Brain pericyte (primary cell): ENCODE measurements around the gene NEK7.
"Not testable (repeated sequence)": the region's sequence is repeated elsewhere in the genome, so short reads cannot be mapped to it uniquely, and the experiment has no call there.

Experiments
- DNase-seq: peaks from one replicate; pipeline ENCODE4 v3.0.0-alpha.2; 2012; ENCODE audit warnings: low read depth, low spot score

NEK7 gene

GRCh38 chr1:198290089-198290683, 133.4 kb downstream of the NEK7 start:
- DNase-seq: no peak

- DNase-seq: no peak
These were observed 134.2 kb downstream of the NEK7 start for GRCh38 chr1:198291036-198291435.

DNA sequence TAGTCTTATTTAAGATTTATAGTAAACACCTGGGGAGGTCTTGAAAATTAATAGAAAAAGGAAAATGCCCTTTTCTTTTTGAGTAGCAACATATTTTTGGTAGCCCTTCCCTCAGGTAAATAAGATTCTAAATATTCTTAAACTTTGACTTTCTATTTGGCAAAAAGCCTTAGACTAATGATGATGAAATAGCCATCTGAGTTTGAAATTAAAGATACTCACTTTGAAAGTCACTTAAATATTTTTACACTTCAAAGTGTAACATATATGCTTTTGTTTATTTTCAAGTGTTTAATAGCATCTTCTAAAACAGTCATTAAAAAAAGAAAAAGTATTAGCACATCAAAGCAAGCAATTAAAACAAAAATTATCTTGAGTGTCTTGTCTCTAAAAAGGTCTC, 135.1 kb downstream of the NEK7 start:
- no peak for DNase-seq

GRCh38 chr1:198295225-198295624, 138.4 kb downstream of the NEK7 start:
- DNase-seq: no peak

DNA sequence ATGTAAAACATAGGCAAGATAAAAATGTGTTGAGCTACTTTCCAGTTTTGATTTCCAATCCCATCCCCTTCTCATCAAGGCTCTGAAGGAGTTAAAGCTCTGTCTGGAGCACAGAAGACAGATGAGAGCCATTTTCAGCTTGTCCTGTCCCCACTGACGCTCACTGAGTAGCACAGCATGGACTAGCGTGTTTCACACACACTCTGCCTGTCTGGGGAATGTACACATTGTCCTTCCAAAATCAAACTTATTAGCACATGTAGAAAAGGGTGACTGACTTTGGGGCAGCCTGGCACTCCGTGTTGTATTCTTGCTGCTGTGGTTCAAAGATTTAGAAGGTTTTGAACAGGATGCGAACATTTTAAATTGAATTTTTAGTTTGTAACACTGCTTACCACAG, 139.2 kb downstream of the NEK7 start:
- no peak for DNase-seq

DNA sequence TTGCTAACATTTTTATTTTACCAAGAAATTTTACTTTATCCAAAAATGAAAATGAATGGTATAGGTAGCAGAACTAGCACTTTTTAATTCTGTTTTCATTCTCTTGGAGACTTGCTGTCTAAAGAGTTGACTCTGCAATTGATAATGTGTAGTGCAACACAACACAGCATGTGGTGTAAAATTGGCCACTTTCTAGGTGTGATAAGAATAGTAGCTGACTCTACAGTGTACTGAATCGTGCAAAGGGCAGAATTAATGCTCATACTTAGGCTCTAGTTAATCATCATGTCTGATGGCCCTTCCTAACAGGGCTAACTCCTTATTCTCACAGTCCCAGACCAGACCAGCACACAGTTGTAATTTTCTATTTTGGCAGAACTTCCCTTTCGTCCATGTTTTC, 140.5 kb downstream of the NEK7 start:
- no peak for DNase-seq

- DNase-seq: no peak
These were observed 141.8 kb downstream of the NEK7 start for GRCh38 chr1:198298640-198299039.

DNA sequence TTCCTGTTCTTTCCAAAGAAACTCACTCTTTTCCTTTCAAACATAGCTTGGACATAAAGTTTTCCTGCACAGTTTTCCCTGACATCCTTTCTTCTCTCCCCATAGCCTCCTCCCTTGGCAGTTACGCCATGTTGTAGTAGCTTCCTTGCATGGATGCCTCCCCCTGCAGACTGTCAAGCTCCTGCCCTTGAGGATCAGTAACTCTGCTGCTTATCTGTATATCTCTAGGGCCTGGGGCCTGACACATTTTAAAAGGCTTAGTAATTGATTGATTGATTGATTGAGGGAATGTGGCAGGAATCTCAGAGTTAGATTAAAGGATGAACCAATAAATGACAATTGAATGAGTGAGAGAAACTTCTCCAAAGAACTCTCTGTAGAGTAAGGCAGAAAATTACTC, 143.7 kb downstream of the NEK7 start:
- DNase-seq: no peak

DNA sequence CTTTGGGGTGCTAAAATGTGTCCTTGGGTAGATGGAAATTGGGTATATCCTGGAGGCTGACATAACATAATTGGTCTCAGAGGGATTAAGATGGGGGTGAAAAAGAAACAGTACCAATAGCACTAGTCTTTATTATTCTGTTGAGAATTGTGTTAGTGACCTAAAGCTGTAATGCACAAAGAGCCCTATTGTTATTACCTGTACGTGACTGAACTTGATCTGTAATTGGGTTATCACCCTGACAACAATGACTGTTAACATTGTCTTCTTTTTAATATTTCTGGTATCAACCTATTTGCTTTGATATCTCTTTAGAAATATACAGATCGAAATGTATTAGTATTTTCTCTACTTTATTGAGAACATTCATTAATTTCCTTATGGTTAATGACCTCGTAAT, 147.6 kb downstream of the NEK7 start:
- no peak for DNase-seq

- not testable (repeated sequence) for DNase-seq
These were observed 158.0 kb downstream of the NEK7 start for GRCh38 chr1:198314817-198315216.

DNA sequence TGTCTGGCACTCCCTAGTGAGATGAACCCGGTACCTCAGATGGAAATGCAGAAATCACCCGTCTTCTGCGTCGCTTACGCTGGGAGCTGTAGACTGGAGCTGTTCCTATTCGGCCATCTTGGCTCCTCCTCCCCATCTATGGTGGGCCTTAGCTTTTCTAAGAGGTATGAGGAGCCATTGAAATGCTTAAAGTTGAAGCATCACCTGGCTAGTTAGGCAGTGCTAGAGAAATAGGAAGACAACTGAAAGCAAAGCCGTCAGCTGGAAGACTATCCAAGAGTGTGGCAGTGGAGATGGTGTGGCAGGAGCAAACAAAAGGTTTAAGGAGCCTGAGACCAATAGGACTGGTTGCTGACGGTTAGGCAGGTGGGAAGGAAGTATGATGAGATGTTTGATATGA, 158.5 kb downstream of the NEK7 start:
- DNase-seq: not testable (repeated sequence)

DNA sequence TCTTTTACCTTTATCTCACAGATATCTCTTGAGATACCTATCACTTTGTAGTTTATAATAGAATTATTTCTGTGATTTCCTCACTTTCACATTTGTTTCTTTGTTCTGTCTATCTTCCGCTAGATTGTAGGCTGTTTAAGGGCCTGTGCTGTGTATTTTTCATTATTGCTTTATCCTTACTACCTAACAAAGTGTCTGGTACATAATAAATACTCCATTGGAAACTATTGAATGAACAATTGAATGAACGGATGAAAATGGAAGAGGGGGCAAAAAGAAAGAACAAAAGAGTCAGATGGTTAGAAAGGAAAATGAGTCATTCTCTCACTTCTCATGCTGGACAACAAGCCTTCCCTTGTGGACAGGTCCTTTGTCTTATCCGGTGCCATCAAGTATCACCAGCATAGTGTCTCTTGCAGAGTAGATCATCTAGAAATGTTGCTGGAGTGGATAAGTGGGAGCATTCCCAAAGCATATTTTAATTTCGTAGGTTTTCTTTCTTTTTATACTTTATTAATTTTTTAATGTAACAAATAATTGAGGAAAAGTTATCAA, 159.8 kb downstream of the NEK7 start:
- no peak for DNase-seq

DNA sequence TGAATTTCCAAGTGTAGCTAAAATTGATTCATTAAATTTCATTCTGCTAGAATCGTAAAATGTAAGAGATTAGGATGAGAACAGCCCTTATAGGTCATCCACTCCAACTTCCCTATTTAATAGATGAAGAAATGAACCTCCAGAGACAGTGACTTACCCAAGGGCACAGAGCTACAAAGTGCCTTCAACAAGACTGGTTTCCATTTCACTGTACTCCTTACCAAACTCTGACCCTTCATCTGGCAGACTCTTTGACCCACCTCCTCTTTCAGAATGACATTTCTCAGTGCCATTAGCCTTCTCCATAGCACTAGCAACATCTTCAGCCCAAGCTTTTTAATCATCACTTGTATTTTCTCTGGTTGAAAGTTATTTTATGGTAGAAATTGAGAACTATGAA, 161.3 kb downstream of the NEK7 start:
- no peak for DNase-seq

DNA sequence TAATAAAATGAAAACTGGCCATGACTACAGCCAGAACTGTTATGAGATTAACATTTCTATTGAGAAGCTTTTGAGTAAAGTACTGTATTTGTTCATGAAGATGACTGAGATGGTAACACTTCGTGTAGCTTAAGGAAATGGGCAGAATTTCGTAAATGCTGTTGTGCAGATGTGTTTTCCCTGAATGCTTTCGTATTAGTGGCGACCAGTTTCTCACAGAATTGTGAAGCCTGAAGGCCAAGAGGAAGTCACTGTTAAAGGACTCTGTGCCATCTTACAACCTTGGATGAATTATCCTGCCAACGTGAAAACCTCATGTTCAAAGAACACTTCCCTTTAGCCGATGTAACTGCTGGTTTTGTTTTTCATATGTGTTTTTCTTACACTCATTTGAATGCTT, 164.0 kb downstream of the NEK7 start:
- DNase-seq: no peak

- no peak for DNase-seq
These were observed 169.4 kb downstream of the NEK7 start for GRCh38 chr1:198326232-198326631.

GRCh38 chr1:198326915-198327314, 170.1 kb downstream of the NEK7 start:
- DNase-seq: no peak

DNA sequence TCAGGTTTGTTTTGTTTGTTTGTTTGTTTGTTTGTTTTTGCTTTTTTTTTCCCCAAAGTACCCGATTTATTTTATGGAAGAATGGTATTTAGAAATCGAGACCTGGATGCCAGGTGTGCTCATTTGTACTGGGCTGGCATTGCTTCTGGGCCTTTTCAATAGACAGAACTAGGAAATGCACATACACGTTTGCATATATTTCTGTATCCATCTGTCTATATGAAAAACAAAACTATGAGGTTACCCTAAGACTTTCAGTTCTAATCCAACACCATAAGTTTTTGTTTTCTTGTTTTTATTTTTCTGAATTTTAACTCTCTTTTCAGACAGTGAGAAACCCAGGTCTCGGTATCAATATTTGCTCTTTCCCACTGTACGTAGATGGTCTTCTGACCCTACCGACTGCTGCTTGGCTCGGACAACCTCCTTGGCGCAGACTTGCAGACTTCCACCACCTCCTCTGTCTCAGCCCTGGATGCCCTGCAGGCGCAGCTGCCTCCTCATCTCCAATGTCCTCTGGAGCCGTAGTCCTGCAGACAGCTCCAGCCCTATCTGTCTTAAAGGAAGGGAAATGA, 171.7 kb downstream of the NEK7 start:
- no peak for DNase-seq

DNA sequence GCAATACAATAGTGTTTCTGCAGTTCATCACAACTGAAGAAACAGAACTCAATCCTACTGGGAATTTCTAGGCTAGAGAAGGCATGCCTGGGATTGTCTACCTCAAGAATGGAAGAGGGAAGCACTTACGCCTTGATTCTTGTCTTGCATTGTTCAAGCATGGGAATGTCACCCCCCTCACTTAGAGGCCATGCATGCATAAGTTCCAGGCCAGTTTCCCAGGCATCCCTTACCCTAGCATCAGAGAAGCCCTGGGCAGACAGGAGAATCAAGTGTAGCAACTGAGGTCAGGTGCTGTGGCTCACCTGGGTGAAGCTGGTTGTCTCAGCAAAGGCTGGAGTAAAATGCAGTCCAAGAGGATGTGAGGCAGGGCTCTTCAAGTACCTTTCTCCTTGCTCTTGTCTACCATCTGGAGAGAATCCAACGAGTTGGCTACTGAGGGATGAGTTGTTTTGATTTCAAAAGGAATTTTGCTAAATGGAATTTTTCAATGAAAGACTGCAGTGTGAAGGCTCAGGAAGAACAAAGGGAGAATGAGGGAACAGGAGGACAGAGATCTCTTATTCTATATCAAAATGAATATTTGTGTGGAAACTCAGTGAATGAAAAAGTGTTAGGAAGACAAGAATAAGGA, 174.3 kb downstream of the NEK7 start:
- DNase-seq: no peak

DNA sequence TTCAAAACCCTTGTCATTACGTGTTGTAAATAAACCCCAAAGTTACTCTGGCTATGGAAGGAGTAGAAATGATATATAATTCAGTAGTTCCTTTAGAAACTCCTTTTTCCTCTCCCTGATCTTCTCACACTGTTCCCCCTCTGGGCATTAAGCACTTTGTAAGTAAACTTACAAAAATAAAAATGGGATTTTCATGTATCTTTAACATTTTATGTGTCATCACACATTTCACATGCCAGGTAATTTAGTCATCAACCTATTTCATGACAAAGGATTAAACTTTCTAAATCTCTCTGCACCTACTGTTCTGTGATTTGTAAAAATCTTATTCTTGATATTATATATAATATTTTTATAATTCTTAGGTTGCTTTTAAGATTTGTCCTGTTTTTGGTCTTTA, 176.9 kb downstream of the NEK7 start:
- DNase-seq: no peak

DNA sequence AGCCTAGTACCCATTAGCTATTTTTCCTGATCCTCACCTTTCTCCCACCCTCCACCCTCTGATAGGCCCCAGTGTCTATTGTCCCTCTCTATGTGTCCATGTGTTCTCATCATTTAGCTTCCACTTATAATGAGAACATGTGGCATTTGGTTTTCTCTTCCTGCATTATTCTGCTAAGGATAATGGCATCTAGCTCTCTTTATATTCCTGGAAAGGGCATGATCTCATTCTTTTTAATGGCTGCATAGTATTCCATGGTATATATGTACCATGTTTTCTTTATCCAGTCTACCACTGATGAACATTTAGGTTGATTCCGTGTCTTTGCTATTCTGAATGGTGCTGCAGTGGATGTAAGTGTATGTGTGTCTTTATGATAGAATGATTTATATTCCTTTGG, 178.9 kb downstream of the NEK7 start:
- no peak for DNase-seq

DNA sequence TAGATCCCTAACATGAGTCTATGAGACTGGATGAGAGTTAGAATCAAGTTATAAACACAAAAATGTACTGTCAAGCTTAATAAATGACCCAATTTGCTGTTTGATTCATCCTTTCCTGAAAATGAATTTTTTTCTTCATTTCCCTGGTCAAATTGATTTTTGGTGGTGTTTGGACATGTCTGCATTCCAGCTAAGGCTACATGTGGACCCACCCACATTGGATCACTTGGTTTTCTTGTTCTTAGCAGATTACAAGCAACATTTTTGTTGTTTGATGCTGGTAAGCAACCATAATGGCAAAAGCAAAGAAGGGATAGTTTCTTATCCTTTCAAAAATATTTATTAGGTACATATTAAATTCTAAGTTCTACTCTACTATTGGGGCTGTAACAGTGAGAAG, 181.1 kb downstream of the NEK7 start:
- no peak for DNase-seq

GRCh38 chr1:198340139-198340538, 183.3 kb downstream of the NEK7 start:
- DNase-seq: no peak

- no peak for DNase-seq
These were observed 189.4 kb downstream of the NEK7 start for GRCh38 chr1:198346178-198346577.
